HG02870 (cell line): ENCODE results near the gene ARFGEF3.
"Not testable (repeated sequence)": the region's sequence is repeated elsewhere in the genome, so short reads cannot be mapped to it uniquely, and the experiment has no call there.

Experiments used
- ATAC-seq: cut with Tn5 transposase; IDR thresholded peaks from one replicate; pipeline ENCODE4 v1.9.1; 2021; ENCODE audit warnings: mild to moderate bottlenecking, moderate library complexity; ENCODE audit not compliant: unreplicated experiment

ARFGEF3 gene

DNA sequence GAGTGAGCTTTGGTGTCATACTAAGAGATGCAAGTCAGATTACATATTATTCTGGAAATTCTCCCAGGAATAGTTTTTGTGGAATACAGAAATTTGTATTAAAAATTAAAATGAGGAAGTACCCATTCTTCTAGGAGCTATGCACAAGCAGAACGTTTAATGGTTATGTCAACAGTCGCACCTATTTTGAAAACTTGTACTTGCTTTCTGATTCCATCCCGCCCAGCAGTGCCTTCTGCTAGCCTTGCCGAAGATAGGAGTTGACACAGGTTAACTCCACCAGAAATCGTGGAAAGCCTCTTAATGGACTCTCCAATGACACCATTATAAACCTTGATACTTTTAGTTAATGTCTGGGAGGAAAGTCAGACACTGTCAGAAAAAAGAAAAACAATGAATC is 49.9 kb downstream of the ARFGEF3 start:
- no peak for ATAC-seq

GRCh38 chr6:138212530-138212929 is 50.8 kb downstream of the ARFGEF3 start:
- ATAC-seq: not testable (repeated sequence)

- ATAC-seq: no peak
Measured at GRCh38 chr6:138215093-138215782, 53.5 kb downstream of the ARFGEF3 start.

DNA sequence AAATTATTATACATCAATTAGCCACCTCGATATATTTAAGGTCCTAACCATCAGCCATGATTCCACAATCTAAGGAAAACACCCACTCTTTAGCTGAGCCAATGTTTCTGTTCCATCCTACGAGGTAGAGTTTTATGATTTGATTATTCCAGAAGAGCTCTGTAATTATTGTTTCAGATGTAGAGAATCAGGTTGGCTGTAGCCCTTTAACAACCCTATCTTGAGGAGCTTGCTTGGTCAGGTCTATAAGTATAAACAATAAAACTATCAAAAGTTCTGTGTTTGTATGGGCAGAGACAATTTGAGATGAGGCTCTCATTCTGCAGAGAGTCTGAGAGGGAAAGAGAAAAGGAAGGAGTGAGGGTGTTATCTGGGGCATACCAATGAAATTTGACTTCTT is 56.7 kb downstream of the ARFGEF3 start, which contains the start of gene PBOV1:
Gene PBOV1 (minus strand): TSS at position 43 of the 400 bp plus-strand sequence. CDS start 96 bp downstream, outside the sequence.
- no peak for ATAC-seq

GRCh38 chr6:138219398-138219797 is 57.7 kb downstream of the ARFGEF3 start:
- ATAC-seq: no peak

DNA sequence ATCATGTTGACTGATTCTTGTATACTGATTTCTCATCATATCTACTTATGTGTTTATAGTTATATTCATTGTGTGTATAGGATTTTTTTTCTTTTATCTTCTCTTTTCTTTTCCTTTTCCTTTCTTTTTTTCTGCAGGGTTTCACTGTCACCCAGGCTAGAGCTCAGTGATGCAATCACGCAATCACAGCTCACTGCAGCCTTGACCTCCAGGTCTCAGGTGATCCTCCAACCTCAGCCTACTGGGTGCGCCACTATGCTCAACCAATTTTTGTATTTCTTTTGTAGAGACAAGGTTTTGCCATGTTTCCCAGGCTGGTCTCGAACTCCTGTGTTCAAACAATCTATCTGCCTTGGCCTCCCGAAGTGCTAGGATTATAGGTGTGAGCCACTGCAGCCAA is 58.2 kb downstream of the ARFGEF3 start:
- no peak for ATAC-seq

DNA sequence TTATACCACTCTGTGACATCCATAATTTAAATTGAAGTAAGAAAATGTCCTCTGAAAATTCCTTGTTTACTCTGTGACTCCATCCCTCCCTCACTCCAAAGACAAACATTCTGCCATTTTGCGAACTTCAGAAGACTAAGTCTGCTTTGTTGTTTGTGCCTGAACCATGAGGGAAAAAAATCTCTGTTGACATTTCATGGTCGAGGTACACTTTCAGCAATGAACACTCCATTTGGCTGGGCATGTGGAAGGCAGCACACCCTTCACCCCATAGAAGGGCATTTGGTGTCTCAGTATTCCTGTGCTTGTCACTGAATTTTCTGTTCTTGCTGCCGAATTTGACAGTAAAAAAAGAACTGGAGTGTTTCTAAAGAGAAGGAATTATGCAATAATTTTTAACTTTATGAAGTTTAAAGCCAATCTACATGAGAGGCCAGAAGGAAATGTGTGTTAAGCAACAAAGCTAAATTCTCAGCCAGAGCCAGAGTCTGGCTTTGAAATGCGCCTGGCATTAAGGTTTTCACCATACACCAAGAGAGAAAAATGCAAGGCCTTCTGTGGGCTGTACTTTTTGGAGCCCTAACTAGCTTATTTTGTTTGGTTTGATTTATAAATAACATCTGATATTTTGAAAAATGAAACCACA is 61.3 kb downstream of the ARFGEF3 start:
- ATAC-seq: no peak

- no peak for ATAC-seq
Measured at GRCh38 chr6:138225953-138226352, 64.2 kb downstream of the ARFGEF3 start.

- no peak for ATAC-seq
Measured at GRCh38 chr6:138226700-138227315, 65.1 kb downstream of the ARFGEF3 start.

DNA sequence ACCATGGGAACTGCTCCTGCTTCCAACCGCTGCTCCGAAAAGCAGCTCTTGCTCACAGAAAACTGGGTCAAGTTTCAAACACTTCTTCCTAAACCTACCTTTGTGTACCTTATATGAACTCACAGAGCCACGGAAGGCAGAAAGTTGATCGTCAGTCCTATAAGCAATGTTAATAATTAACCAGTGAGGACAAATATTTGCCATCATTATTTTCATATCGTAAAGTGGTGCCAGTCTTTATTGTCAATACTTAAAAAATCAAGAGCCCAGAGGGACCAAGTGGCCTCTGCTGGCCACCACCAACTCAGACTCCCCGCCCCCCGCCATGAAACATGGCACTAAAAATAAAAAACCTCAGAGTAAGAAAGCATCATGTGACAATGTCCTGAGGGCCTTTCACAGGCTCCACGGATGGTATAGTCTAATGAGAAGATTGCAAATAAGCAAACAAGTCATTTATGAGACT is 65.6 kb downstream of the ARFGEF3 start:
- no peak for ATAC-seq

DNA sequence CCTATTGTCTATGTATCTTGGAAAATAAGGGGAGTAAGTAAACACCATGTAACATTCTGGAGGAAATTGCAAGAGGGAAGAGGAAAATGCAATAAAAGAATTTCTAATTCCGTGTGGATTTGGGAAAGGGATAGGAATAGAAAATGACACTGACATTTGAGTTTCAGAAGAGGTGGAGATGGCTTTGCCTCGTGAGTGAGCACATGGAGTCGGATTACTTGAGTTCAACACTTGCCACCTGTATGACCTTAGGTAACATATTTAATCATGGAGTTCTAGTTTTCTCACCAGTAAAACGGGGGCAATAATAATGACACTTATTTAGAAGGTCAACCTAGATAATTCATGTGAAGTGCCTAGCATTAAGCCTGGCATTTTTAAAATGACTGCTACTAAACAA is 67.3 kb downstream of the ARFGEF3 start:
- ATAC-seq: no peak

DNA sequence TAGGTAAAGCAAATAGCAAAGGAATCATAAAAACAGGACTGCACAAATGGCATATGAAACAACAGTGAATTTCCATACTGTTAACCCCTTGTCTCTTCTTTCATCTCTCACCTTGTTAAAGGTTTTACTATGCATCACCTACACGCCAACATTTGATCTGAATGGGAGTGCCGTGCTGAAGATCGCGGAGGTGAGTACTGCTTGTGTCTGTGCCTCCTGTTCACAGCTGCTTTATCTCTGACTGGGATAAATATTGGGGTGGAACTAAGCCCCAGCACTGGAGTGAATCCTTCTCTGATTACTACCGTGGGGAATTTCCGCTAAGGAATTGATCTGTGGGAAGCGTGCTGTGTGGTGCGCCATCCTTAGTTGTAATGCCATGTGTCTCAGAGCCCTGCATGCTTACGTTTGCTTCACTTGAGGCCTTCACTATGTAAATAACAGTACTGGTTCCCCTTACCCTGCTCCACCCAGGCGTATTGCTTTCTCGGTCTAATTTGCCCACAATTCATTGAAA is 68.0 kb downstream of the ARFGEF3 start:
- ATAC-seq: no peak

GRCh38 chr6:138230221-138230620 is 68.5 kb downstream of the ARFGEF3 start:
- no peak for ATAC-seq

DNA sequence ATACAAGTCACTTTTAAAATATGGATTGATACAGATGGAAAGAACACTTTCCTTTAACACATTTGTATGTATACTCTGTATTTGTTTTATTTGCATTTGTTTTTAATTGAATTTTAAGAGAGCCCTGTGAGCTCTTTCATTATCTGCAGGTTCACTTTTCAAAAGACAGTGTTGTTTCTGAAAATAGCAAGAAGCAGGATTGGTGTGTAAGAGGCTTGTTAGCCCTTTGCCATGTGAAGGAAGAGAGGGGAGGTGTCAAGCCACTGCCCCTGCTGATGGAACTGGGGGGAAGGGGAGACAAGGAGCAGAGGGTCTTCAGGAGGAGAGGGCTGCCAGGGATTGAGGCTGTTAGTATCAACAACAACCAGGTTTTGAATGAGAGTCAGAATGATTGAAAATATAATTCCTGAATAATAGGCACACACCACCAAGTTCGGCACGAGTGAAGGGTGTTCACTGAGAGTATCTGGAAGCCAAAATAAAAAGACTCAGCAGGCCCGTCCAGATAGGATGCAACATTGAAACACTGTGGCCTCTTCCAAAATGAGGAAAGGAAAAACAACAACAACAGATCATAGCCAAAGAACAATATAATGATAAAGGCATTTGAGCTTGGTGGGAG is 69.1 kb downstream of the ARFGEF3 start:
- ATAC-seq: no peak

GRCh38 chr6:138231381-138231886 is 69.7 kb downstream of the ARFGEF3 start:
- no peak for ATAC-seq

- no peak for ATAC-seq
Measured at GRCh38 chr6:138234363-138234762, 72.6 kb downstream of the ARFGEF3 start.

DNA sequence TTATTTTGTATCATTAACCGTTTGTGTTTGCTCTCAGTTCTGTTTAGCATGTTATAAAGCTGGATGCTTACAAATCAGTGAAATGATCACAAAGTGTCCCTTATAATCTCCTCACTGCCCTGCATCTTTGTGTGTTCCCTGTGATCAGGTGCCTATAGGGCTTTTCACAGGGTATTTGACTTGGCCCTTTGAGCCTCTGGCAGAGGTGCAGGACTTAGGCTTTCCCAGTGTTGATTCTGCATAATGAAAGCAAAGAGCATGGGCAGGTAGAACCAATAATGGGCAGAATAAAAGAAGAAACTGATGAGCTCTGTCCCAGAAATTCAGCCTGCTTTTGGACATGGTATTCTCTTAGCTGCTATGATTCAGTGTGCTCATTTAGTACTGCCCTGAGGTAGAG is 73.5 kb downstream of the ARFGEF3 start:
- no peak for ATAC-seq

- no peak for ATAC-seq
Measured at GRCh38 chr6:138235693-138236092, 74.0 kb downstream of the ARFGEF3 start.

GRCh38 chr6:138237463-138237862 is 75.7 kb downstream of the ARFGEF3 start:
- ATAC-seq: no peak

- ATAC-seq: no peak
Measured at GRCh38 chr6:138238368-138238767, 76.6 kb downstream of the ARFGEF3 start.

DNA sequence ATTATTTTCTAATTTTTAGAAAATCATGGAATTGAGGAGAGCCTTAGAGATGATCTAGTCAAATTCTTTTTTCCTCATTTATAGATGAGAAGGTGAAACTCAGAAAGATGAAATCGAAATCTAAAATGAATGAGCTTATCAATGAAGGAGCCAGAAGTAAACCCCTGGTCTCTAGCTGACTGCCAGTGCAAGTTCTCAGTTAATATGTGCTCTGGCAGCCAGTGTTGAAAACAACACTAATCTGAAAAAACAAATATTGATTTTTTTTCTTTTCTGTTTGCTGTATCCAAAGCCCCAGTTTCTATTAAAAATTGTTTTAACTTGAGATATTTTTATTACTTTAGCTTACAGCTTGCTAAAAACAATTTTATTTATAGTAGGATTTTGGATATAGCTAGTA is 78.0 kb downstream of the ARFGEF3 start:
- no peak for ATAC-seq
